GM12878 (cell line): ENCODE measurements around the gene TFDP1. TPM values are rescaled to one million over a fixed set of nuclear protein-coding genes. Genes with fewer than 3 reads are reported as not detected.

ENCODE experiments used
- ATAC-seq: fragments of 200-7000 bp; cut with Tn5 transposase; 3 replicates; pipeline ENCODE4 v1.9.1; 2020; ENCODE audit warnings: mild to moderate bottlenecking, moderate library complexity
- BruUV-seq: library from RNA; stranded (reverse); fragments of 400-500 nt; replicated peaks from 2 replicates; lab custom pipeline; 2021; lab: Mats Ljungman, UMichigan
- CTCF ChIA-PET: fragments of 300-600 bp; sonication (Branson Sonifier 250); formaldehyde crosslinking; extraction: SDS; loops from one replicate; lab custom pipeline; 2021; ENCODE audit warnings: inconsistent platforms; lab: Yijun Ruan, JAX
- POLR2A ChIA-PET: fragments of 350-600 bp; formaldehyde crosslinking; extraction: SDS; loops from one replicate; lab custom pipeline; 2021; ENCODE audit warnings: inconsistent platforms; lab: Charles Lee
- RAD21 ChIA-PET: fragments of 300-600 bp; sonication (Branson Sonifier 250); formaldehyde crosslinking; loops from one replicate; lab custom pipeline; 2023; ENCODE audit warnings: antibody characterized with exemption; ENCODE audit not compliant: unreplicated experiment; lab: Charles Lee
- SMC1A ChIA-PET: fragments of 300-600 bp; sonication (Branson Sonifier 250); formaldehyde crosslinking; loops from one replicate; lab custom pipeline; 2023; ENCODE audit not compliant: unreplicated experiment, uncharacterized antibody; lab: Charles Lee
- DNase-seq: peaks from one replicate; pipeline ENCODE4 v3.0.0-alpha.2; 2011; ENCODE audit warnings: low read depth, low spot score
- FAIRE-seq: peaks from 3 replicates; lab custom pipeline; 2011; peaks lifted over from hg19 to GRCh38; lab: Jason Lieb, UNC
- H2AFZ ChIP-seq: 2 replicates; pipeline ENCODE4 v1.6.0; 2011; ENCODE audit warnings: low read depth, low read length, control low read depth; ENCODE audit not compliant: control insufficient read depth
- H3K27ac ChIP-seq: 2 replicates; pipeline ENCODE4 v1.5.1; 2011; ENCODE audit warnings: control low read depth; ENCODE audit not compliant: control insufficient read depth, insufficient read depth
- H3K27me3 ChIP-seq, 2 experiments: replicated peaks in 1 of 2; 2 replicates each; pipeline versions ENCODE4 v1.6.0 to v1.6.1; 2011; ENCODE audit warnings: low read length in 1 of 2; ENCODE audit not compliant: control insufficient read depth in 2 of 2, insufficient read depth in 2 of 2
- H3K36me3 ChIP-seq, 2 experiments: 2 replicates each; pipeline ENCODE4 v1.5.1; 2011; ENCODE audit warnings: low read length in 1 of 2; ENCODE audit not compliant: control insufficient read depth in 2 of 2, insufficient read depth in 2 of 2
- H3K4me1 ChIP-seq: 2 replicates; pipeline ENCODE4 v1.6.1; 2011; ENCODE audit warnings: mild to moderate bottlenecking, low read length, moderate library complexity, mixed read lengths; ENCODE audit not compliant: control insufficient read depth, insufficient read depth
- H3K4me2 ChIP-seq: 2 replicates; pipeline ENCODE4 v1.6.0; 2011; ENCODE audit warnings: control low read depth; ENCODE audit not compliant: control insufficient read depth, insufficient read depth
- H3K4me3 ChIP-seq: fragments of 200-600 bp; sonication (generic); 2 replicates; pipeline ENCODE4 v1.5.1; 2016
- H3K79me2 ChIP-seq: 2 replicates; pipeline ENCODE4 v1.6.0; 2011; ENCODE audit warnings: low read length; ENCODE audit not compliant: control insufficient read depth, insufficient read depth
- H3K9ac ChIP-seq: 2 replicates; pipeline ENCODE4 v1.8.0; 2011; ENCODE audit warnings: low read length, control low read depth, mixed read lengths; ENCODE audit not compliant: control insufficient read depth, insufficient read depth
- H3K9me3 ChIP-seq: replicated peaks from 3 replicates; pipeline ENCODE4 v1.5.1; 2011; ENCODE audit warnings: mild to moderate bottlenecking, low read length; ENCODE audit not compliant: control insufficient read depth, insufficient read depth
- H4K20me1 ChIP-seq: 2 replicates; pipeline ENCODE4 v1.6.0; 2011; ENCODE audit not compliant: control insufficient read depth, insufficient read depth
- BHLHE40 ChIP-seq, 2 experiments: fragments of 450-650 bp in 1 of 2; IDR thresholded peaks; 2 replicates each; pipeline ENCODE4 v1.6.1; 2011 to 2017; ENCODE audit warnings: low read depth in 2 of 2, borderline replicate concordance in 1 of 2, improper control_type of control experiment in 1 of 2, low read length in 1 of 2, mild to moderate bottlenecking in 1 of 2
- CBFB ChIP-seq: IDR thresholded peaks from 2 replicates; pipeline ENCODE4 v1.6.1; 2016; ENCODE audit warnings: antibody characterized with exemption, low read depth
- DPF2 ChIP-seq: fragments of 450-650 bp; IDR thresholded peaks from 2 replicates; pipeline ENCODE4 v1.6.1; 2017; ENCODE audit warnings: mild to moderate bottlenecking
- PAX5 ChIP-seq: IDR thresholded peaks from 2 replicates; pipeline ENCODE4 v1.6.1; 2011; ENCODE audit warnings: low read depth, low read length, borderline replicate concordance
- PML ChIP-seq: IDR thresholded peaks from 2 replicates; pipeline ENCODE4 v1.6.1; 2012; ENCODE audit warnings: low read length, inconsistent platforms
- SIX5 ChIP-seq: IDR thresholded peaks from 2 replicates; pipeline ENCODE4 v1.6.1; 2011; ENCODE audit warnings: mild to moderate bottlenecking, low read depth, low read length, moderate library complexity; ENCODE audit not compliant: severe bottlenecking
- SMARCA5 ChIP-seq: fragments of 450-650 bp; IDR thresholded peaks from 2 replicates; pipeline ENCODE4 v1.6.1; 2017; ENCODE audit warnings: mild to moderate bottlenecking
- SUPT20H ChIP-seq: IDR thresholded peaks from 2 replicates; pipeline ENCODE4 v1.6.1; 2011; ENCODE audit warnings: low read depth, mild to moderate bottlenecking, low read length, moderate library complexity, borderline replicate concordance; ENCODE audit not compliant: control insufficient read depth
- SUZ12 ChIP-seq: fragments of 200-600 bp; sonication (generic); IDR thresholded peaks from one replicate; pipeline ENCODE4 v1.6.1; 2018; ENCODE audit warnings: antibody characterized with exemption, mild to moderate bottlenecking; ENCODE audit not compliant: unreplicated experiment
- TCF12 ChIP-seq: IDR thresholded peaks from 2 replicates; pipeline ENCODE4 v1.6.1; 2011; ENCODE audit warnings: low read depth, mild to moderate bottlenecking, low read length
- WRNIP1 ChIP-seq: IDR thresholded peaks from 2 replicates; pipeline ENCODE4 v1.6.1; 2011; ENCODE audit warnings: low read depth, low read length, improper control_type of control experiment, borderline replicate concordance
- YY1 ChIP-seq: IDR thresholded peaks from 2 replicates; pipeline ENCODE4 v1.6.1; 2011; ENCODE audit warnings: low read depth, mild to moderate bottlenecking, low read length
- WGBS: methylation state at CpG from one replicate; pipeline ENCODE4 v1.1.6; 2016; ENCODE audit warnings: low lambda C conversion rate; ENCODE audit not compliant: insufficient replicate concordance, insufficient coverage; ENCODE audit errors: missing lambda C conversion rate; 5-methylcytosine and 5-hydroxymethylcytosine counted together
- in situ Hi-C: fragments of 300-500 bp; cut with MboI; formaldehyde crosslinking; loops from 9 replicates; pipeline ENCODE4 v1.14.3; 2018; ENCODE audit warnings: mixed read lengths
- intact Hi-C: fragments of 100-400 bp; cut with micrococcal nuclease; formaldehyde crosslinking; loops from one replicate; pipeline ENCODE4 v1.14.2; 2022; ENCODE audit not compliant: unreplicated experiment
- polyA plus RNA-seq, 11 experiments: library from polyadenylated mRNA; depleted of rRNA in 4 of 11; unstranded in 6 of 11; stranded (reverse) in 5 of 11; fragments of >200 nt; fragmentation: Nextera tagmentation in 4 of 11; fragmentation: Illumina TruSeq in 1 of 11; extraction: Ambion mirVana in 4 of 11; extraction: Trizol in 1 of 11; gene quantifications; 1 replicate in 1 of 11; 2 replicates in 10 of 11; pipeline versions ENCODE4 v1.2.1 to v1.2.3, GENCODE V29; 2011 to 2016; ENCODE audit warnings: inconsistent platforms in 2 of 11, missing spikeins in 2 of 11, low read depth in 1 of 11
- total RNA-seq, 4 experiments: library from RNA; depleted of rRNA in 3 of 4; stranded (reverse); fragments of >200 nt in 3 of 4; fragmentation: Illumina TruSeq in 1 of 4; extraction: Trizol in 1 of 4; gene quantifications; 2 replicates each; pipeline versions ENCODE4 v1.2.1 to v1.2.3, GENCODE V29; 2013 to 2021
- TF ChIP-seq, protein P1 (sequence below): IDR thresholded peaks from 2 replicates; pipeline ENCODE4 v1.6.1; 2011; ENCODE audit warnings: mild to moderate bottlenecking, low read depth, low read length, moderate library complexity; ENCODE audit not compliant: insufficient replicate concordance
- TF ChIP-seq, protein P2 (sequence below): fragments of 450-650 bp; IDR thresholded peaks from 2 replicates; pipeline ENCODE4 v1.6.1; 2017; ENCODE audit warnings: mild to moderate bottlenecking, moderate library complexity
- TF ChIP-seq, protein P3 (sequence below): IDR thresholded peaks from 2 replicates; pipeline ENCODE4 v1.6.1; 2012; ENCODE audit warnings: low read depth, low read length, improper control_type of control experiment
- TF ChIP-seq, protein P4 (sequence below): fragments of 150-350 bp; IDR thresholded peaks from 2 replicates; pipeline ENCODE4 v1.6.1; 2016; ENCODE audit warnings: low read depth, low read length

The TFDP1 gene
- total and polyA plus RNA-seq, 10 of the 15 experiments (the other 5 are each of a cell fraction or from before 2014, with no cell fraction given): 37.7 to 254 (median 119) TPM

DNA sequence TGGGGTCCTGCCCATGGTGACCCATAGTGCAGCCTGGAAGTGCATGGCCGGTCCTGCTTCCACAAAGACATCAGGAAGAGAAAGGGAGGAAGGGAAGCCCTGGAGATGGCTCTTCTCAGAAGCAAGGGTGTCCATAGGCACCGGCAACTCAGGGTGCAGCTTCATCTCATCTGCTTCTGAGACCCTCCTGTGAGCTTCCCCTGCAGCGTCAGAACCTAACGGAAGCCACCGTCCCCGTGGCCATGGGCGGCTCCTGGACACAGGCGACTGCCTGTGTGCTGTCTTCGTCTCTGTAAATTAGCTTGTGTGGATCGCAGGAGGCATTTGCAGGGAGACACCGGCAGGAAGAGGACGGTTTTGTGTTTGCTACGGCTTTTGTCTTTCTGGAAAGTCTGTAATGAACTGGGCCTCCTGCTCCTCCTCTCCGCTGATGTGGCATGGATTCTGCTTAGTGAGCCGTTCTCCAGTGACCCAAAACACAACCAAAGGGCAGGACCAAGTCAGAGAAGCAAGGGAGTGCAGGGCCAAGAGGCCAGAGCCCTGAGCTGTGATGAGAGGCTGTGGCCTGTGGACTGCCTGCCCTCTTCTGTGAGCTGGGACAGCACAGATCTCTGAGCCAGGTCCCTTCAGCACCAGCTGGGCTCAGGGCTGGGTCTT is 70.9 kb downstream of the TFDP1 start:
- no TSS peak for BruUV-seq
- H3K4me2 ChIP-seq: no peak overlapping the region
- intact Hi-C loops (no loop called here), in situ Hi-C loops (no loop called here)
- WGBS: 61% methylated on average over 15 of the region's 15 CpGs
- no peaks in the 10 kb centered on the region for H3K27me3 ChIP-seq
- ChIA-PET SMC1A (no interaction called here), CTCF (no interaction called here), POLR2A (no interaction called here), RAD21 (no interaction called here)
- no peak overlapping the region for H2AFZ ChIP-seq
- no peak overlapping the region for H3K4me3 ChIP-seq
- no peaks in the 10 kb centered on the region for H3K36me3 ChIP-seq
- no peak overlapping the region for H3K9ac ChIP-seq
- ATAC-seq (no peak), FAIRE-seq (no peak), DNase-seq (no peak)
- H3K27ac ChIP-seq: no peak overlapping the region
- H3K79me2 ChIP-seq: no peaks in the 10 kb centered on the region
- H3K4me1 ChIP-seq: no peaks in the 10 kb centered on the region
- no peaks in the 10 kb centered on the region for H4K20me1 ChIP-seq
- H3K9me3 ChIP-seq: no peaks in the 10 kb centered on the region
- TF ChIP-seq PML: no peak
- TF ChIP-seq SUZ12: no peak
- TF ChIP-seq, protein P1, sequence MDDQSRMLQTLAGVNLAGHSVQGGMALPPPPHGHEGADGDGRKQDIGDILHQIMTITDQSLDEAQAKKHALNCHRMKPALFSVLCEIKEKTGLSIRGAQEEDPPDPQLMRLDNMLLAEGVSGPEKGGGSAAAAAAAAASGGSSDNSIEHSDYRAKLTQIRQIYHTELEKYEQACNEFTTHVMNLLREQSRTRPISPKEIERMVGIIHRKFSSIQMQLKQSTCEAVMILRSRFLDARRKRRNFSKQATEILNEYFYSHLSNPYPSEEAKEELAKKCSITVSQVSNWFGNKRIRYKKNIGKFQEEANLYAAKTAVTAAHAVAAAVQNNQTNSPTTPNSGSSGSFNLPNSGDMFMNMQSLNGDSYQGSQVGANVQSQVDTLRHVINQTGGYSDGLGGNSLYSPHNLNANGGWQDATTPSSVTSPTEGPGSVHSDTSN: no peak
- no peak for TF ChIP-seq WRNIP1
- no peak for TF ChIP-seq YY1
- TF ChIP-seq, protein P2, sequence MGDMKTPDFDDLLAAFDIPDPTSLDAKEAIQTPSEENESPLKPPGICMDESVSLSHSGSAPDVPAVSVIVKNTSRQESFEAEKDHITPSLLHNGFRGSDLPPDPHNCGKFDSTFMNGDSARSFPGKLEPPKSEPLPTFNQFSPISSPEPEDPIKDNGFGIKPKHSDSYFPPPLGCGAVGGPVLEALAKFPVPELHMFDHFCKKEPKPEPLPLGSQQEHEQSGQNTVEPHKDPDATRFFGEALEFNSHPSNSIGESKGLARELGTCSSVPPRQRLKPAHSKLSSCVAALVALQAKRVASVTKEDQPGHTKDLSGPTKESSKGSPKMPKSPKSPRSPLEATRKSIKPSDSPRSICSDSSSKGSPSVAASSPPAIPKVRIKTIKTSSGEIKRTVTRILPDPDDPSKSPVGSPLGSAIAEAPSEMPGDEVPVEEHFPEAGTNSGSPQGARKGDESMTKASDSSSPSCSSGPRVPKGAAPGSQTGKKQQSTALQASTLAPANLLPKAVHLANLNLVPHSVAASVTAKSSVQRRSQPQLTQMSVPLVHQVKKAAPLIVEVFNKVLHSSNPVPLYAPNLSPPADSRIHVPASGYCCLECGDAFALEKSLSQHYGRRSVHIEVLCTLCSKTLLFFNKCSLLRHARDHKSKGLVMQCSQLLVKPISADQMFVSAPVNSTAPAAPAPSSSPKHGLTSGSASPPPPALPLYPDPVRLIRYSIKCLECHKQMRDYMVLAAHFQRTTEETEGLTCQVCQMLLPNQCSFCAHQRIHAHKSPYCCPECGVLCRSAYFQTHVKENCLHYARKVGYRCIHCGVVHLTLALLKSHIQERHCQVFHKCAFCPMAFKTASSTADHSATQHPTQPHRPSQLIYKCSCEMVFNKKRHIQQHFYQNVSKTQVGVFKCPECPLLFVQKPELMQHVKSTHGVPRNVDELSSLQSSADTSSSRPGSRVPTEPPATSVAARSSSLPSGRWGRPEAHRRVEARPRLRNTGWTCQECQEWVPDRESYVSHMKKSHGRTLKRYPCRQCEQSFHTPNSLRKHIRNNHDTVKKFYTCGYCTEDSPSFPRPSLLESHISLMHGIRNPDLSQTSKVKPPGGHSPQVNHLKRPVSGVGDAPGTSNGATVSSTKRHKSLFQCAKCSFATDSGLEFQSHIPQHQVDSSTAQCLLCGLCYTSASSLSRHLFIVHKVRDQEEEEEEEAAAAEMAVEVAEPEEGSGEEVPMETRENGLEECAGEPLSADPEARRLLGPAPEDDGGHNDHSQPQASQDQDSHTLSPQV: no peak
- TF ChIP-seq SMARCA5: no peak
- no peak for TF ChIP-seq TCF12
- TF ChIP-seq DPF2: no peak
- TF ChIP-seq CBFB: no peak
- no peak for TF ChIP-seq PAX5
- TF ChIP-seq BHLHE40 (IDR thresholded peaks at IDR 0.05; ENCODE audit: borderline replicate concordance in 1 of 2, low read depth in 2 of 2, low read length in 1 of 2): no peak
- no peak for TF ChIP-seq SIX5
- TF ChIP-seq, protein P3, sequence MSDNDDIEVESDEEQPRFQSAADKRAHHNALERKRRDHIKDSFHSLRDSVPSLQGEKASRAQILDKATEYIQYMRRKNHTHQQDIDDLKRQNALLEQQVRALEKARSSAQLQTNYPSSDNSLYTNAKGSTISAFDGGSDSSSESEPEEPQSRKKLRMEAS: no peak
- TF ChIP-seq, protein P4, sequence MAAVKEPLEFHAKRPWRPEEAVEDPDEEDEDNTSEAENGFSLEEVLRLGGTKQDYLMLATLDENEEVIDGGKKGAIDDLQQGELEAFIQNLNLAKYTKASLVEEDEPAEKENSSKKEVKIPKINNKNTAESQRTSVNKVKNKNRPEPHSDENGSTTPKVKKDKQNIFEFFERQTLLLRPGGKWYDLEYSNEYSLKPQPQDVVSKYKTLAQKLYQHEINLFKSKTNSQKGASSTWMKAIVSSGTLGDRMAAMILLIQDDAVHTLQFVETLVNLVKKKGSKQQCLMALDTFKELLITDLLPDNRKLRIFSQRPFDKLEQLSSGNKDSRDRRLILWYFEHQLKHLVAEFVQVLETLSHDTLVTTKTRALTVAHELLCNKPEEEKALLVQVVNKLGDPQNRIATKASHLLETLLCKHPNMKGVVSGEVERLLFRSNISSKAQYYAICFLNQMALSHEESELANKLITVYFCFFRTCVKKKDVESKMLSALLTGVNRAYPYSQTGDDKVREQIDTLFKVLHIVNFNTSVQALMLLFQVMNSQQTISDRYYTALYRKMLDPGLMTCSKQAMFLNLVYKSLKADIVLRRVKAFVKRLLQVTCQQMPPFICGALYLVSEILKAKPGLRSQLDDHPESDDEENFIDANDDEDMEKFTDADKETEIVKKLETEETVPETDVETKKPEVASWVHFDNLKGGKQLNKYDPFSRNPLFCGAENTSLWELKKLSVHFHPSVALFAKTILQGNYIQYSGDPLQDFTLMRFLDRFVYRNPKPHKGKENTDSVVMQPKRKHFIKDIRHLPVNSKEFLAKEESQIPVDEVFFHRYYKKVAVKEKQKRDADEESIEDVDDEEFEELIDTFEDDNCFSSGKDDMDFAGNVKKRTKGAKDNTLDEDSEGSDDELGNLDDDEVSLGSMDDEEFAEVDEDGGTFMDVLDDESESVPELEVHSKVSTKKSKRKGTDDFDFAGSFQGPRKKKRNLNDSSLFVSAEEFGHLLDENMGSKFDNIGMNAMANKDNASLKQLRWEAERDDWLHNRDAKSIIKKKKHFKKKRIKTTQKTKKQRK: no peak
- TF ChIP-seq SUPT20H: no peak
